Activated CD4-positive, alpha-beta memory T cell treated with anti-CD3 and anti-CD28 coated beads, Interleukin-2, amount 10 ng/mL, durations not matched to agents 7 days and 5 days (primary cell): ENCODE data around the gene PPP1R12C. TPM values are rescaled to one million over a fixed set of nuclear protein-coding genes. Genes with fewer than 3 reads are reported as not detected.

Experiments
- CTCF ChIA-PET: fragments of 350-600 bp; sonication (Branson Sonifier 250); formaldehyde crosslinking; loops from one replicate; lab custom pipeline; 2021; ENCODE audit warnings: antibody characterized with exemption, inconsistent platforms; lab: Charles Lee
- POLR2A ChIA-PET: fragments of 350-600 bp; sonication (Branson Sonifier 250); formaldehyde crosslinking; loops from one replicate; lab custom pipeline; 2021; ENCODE audit warnings: antibody characterized with exemption; lab: Charles Lee
- DNase-seq: peaks from one replicate; pipeline ENCODE4 v3.0.0-alpha.2; 2020
- H3K27ac Mint-ChIP-seq: one replicate; pipeline ENCODE4 v1.8.0; 2021; ENCODE audit warnings: mild to moderate bottlenecking, mixed read lengths
- H3K27me3 Mint-ChIP-seq: one replicate; pipeline ENCODE4 v1.8.0; 2021; ENCODE audit warnings: mixed read lengths
- H3K36me3 Mint-ChIP-seq: one replicate; pipeline ENCODE4 v1.8.0; 2021; ENCODE audit warnings: low read depth, mixed read lengths
- H3K4me1 Mint-ChIP-seq: one replicate; pipeline ENCODE4 v1.8.0; 2021; ENCODE audit warnings: mixed read lengths
- H3K4me3 Mint-ChIP-seq: one replicate; pipeline ENCODE4 v1.8.0; 2021; ENCODE audit warnings: mild to moderate bottlenecking, mixed read lengths
- H3K9me3 Mint-ChIP-seq: one replicate; pipeline ENCODE4 v1.8.0; 2021; ENCODE audit warnings: mixed read lengths
- total RNA-seq, 2 experiments: library from RNA; stranded (reverse); gene quantifications; one replicate each; pipeline ENCODE4 v1.2.3, GENCODE V29; 2021

Gene PPP1R12C
- 100 to 1,000 TPM; 132 to 134 TPM for total RNA-seq

DNA sequence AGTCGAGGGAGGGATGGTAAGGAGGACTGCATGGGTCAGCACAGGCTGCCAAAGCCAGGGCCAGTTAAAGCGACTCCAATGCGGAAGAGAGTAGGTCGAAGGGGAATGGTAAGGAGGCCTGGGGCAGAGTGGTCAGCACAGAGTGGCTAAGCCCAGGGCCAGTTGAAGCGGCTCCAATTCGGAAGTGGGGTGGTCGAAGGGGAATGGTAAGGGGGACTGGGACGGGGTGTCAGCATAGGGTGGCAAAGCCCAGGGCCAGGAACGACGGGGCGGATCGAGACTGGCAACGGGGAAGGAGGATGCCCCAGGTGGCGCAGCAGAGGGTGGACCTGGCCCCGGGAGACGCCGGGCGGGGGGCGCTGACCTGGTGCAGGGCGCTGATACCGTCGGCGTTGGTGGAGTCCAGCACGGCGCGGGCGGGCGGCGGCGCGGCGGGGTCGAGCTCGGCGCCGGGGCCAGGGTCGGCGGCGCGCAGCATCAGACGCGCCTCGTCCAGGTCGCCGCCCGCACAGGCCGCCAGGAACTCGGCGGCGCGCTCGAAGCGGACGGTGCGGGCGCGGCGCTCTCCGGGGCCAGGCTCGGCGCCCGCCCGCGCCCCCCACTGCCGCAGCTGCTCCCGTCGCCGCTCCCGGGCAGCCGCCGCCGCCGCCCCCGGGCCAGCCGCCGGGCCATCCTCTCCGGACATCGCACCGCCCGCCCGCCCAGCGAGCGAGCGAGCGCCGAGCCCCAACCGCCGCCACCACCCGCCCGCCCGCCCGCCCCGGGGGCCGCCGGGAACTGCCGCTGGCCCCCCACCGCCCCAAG is at the start of gene PPP1R12C:
TSS of gene PPP1R12C (minus strand) at position 779 of the 804 bp plus-strand sequence. CDS start at position 685, 94 bp downstream.
- H3K9me3 Mint-ChIP-seq, result no peaks in the 10 kb centered on the region
- DNase-seq, result no peak
- ChIA-PET POLR2A (interaction anchor here (0.5 to 3.1 kb wide), 19 partner anchors 9 to 489 kb away, joined by 3 to 15 read pairs (median 4); partner anchors contain the start of genes HSPBP1, RDH13, SSC5D and TMEM238), CTCF (interaction anchor here (0.5 to 2.0 kb wide), 8 partner anchors 11 to 537 kb away, joined by 3 to 5 read pairs (median 3); partner anchors contain the start of gene KMT5C)
- H3K4me1 Mint-ChIP-seq, result peaks cover 46% of the 10 kb centered on the region
- H3K36me3 Mint-ChIP-seq, result peaks cover 11% of the 10 kb centered on the region
- peak within 1 kb of the TSS; percentile 91 for H3K27ac Mint-ChIP-seq
- H3K27me3 Mint-ChIP-seq, result peaks cover 6% of the 10 kb centered on the region
- peak within 1 kb of the TSS; percentile 93 for H3K4me3 Mint-ChIP-seq

- H3K27ac Mint-ChIP-seq, result peak within 1 kb of the TSS; percentile 31
- H3K4me3 Mint-ChIP-seq, result peak within 1 kb of the TSS; percentile 60
These were observed 49.3 kb upstream of the PPP1R12C start, which contains the start of gene DNAAF3 for GRCh38 chr19:55166530-55167268. DNAAF3 (minus strand) TSS chr19:55166613; CDS start chr19:55166413, 200 bp downstream.

DNA sequence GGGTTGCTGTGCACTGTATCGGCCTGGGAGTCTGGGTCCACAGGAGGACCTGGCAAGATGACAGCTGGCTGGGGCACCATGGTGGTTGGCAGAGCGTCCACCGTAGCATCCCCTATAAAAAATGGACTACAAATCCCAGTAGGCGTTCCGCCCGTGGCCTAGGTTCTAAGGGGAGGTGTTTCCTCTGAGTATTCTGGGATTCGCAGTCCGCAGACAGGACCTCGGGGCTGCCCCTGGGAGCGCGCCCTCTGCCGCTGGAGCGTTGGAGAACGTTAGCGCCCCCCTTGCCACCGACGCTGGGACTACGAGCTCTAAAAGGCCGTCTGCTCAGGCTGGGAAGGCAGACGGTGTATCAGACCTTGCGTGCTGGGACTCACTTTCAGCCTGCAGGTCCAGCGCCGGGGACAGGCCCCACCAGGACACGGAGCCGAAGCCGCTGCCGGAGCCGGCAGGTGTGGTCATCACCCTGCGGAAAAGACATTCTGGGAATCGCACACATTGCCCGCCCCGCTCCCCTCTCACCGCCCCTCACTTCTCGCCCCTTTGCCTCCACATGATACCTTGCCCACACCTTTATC is 48.6 kb upstream of the PPP1R12C start:
- Mint-ChIP-seq H3K27ac (no peak overlapping the region), H3K4me1 (peaks cover 11% of the 10 kb centered on the region), H3K4me3 (peak overlapping the region; percentile 60), H3K9me3 (no peaks in the 10 kb centered on the region), H3K27me3 (peaks cover 47% of the 10 kb centered on the region), H3K36me3 (no peaks in the 10 kb centered on the region)
- ChIA-PET POLR2A (no interaction called here), CTCF (interaction anchor here (0.7 to 2.2 kb wide), 4 partner anchors 25 to 1087 kb away, joined by 3 to 7 read pairs (median 4); no protein-coding TSS in a partner anchor)
- DNase-seq, result peak; percentile 32

More at GRCh38 chr19:55166530-55167268, 49.3 kb upstream of the PPP1R12C start, which contains the start of gene DNAAF3:
- peaks cover 11% of the 10 kb centered on the region for H3K4me1 Mint-ChIP-seq
- H3K36me3 Mint-ChIP-seq, result no peaks in the 10 kb centered on the region
- DNase-seq, result peak; percentile 77
- POLR2A ChIA-PET, result interaction anchor here (0.9 kb wide), 1 partner anchor 89 kb away, joined by 3 read pairs; no protein-coding TSS in a partner anchor
- H3K9me3 Mint-ChIP-seq, result no peaks in the 10 kb centered on the region
- H3K27me3 Mint-ChIP-seq, result peaks cover 52% of the 10 kb centered on the region
- CTCF ChIA-PET, result interaction anchor here (1.0 to 2.2 kb wide), 3 partner anchors 26 to 338 kb away, joined by 4 to 7 read pairs (median 4); no protein-coding TSS in a partner anchor

- Mint-ChIP-seq H3K9me3 (no peaks in the 10 kb centered on the region), H3K27me3 (peaks cover 40% of the 10 kb centered on the region), H3K36me3 (no peaks in the 10 kb centered on the region), H3K4me3 (no peak overlapping the region), H3K27ac (no peak overlapping the region), H3K4me1 (peaks cover 7% of the 10 kb centered on the region)
- POLR2A ChIA-PET, result interaction anchor here (1.4 kb wide), 1 partner anchor 281 kb away, joined by 3 read pairs; no protein-coding TSS in a partner anchor
- DNase-seq, result no peak
- CTCF ChIA-PET, result interaction anchor here (0.7 to 2.1 kb wide), 3 partner anchors 280 to 493 kb away, joined by 4 to 12 read pairs (median 4); no protein-coding TSS in a partner anchor
These were observed 44.3 kb upstream of the PPP1R12C start for GRCh38 chr19:55161571-55162322.

DNA sequence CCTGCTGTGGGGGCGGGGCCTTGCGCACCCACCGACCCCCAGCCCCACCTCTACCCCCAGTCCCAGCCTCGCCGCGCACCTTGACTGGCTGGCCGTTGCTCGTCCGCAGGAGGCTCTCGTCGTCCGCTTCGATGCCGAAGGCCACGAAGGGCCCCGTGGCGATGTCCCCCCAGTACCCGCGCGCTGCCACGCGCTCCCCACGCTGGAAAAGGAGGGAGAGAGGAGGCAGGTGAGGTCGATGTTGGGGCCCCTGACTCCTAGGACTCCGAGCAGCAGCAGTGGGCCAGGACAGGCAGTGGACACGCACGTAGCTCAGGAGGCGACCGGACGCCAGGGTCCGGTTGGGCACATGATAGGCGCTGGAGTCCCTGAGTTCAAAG is 43.5 kb upstream of the PPP1R12C start:
- ChIA-PET POLR2A (interaction anchor here (1.0 to 1.4 kb wide), 2 partner anchors 11 to 280 kb away, joined by 3 read pairs; no protein-coding TSS in a partner anchor), CTCF (interaction anchor here (0.6 to 2.5 kb wide), 16 partner anchors 8 to 487 kb away, joined by 3 to 12 read pairs (median 4); partner anchors contain the start of genes PPP1R12C and SYT5)
- Mint-ChIP-seq H3K27me3 (peaks cover 36% of the 10 kb centered on the region), H3K4me1 (peaks cover 3% of the 10 kb centered on the region), H3K36me3 (no peaks in the 10 kb centered on the region), H3K27ac (no peak overlapping the region), H3K9me3 (no peaks in the 10 kb centered on the region), H3K4me3 (no peak overlapping the region)
- DNase-seq, result no peak

GRCh38 chr19:55160128-55160985 is 42.9 kb upstream of the PPP1R12C start:
- H3K27ac Mint-ChIP-seq, result no peak overlapping the region
- no peak overlapping the region for H3K4me3 Mint-ChIP-seq
- POLR2A ChIA-PET, result interaction anchor here (0.8 to 1.4 kb wide), 3 partner anchors 11 to 279 kb away, joined by 3 read pairs; partner anchors contain the start of gene PPP6R1
- peak; percentile 91 for DNase-seq
- H3K9me3 Mint-ChIP-seq, result no peaks in the 10 kb centered on the region
- peaks cover 3% of the 10 kb centered on the region for H3K4me1 Mint-ChIP-seq
- CTCF ChIA-PET, result interaction anchor here (0.6 to 2.5 kb wide), 19 partner anchors 9 to 486 kb away, joined by 3 to 12 read pairs (median 4); partner anchors contain the start of genes PPP1R12C and SYT5
- no peaks in the 10 kb centered on the region for H3K36me3 Mint-ChIP-seq
- peaks cover 30% of the 10 kb centered on the region for H3K27me3 Mint-ChIP-seq

GRCh38 chr19:55158848-55159749 is 41.7 kb upstream of the PPP1R12C start:
- no peak for DNase-seq
- ChIA-PET POLR2A (no interaction called here), CTCF (interaction anchor here (0.9 to 2.5 kb wide), 11 partner anchors 8 to 278 kb away, joined by 3 to 12 read pairs (median 7); partner anchors contain the start of gene RDH13)
- Mint-ChIP-seq H3K4me1 (peaks cover 9% of the 10 kb centered on the region), H3K9me3 (peaks cover 4% of the 10 kb centered on the region), H3K27me3 (peaks cover 26% of the 10 kb centered on the region), H3K36me3 (no peaks in the 10 kb centered on the region), H3K4me3 (no peak overlapping the region), H3K27ac (no peak overlapping the region)

DNA sequence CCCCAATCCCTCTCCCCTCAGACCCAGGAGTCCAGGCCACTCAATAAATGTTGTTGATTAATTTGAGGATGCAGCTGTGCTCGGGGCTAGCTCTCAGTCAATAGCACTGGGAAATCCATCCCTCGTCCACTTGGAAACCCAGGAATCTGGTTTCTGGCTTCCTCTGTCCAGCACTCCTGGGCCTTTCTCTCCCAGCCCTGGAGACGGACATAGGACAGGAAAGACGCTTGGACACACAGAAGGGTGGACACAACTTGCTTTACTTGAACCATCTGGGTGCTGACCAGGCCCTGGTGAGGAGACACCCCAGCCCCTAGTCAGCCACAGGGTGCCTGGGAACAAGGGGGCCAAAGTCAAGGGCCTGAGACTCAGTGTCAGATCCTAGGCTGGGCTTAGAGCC is 41.0 kb upstream of the PPP1R12C start:
- POLR2A ChIA-PET, result no interaction called here

GRCh38 chr19:55157064-55157908 is 39.8 kb upstream of the PPP1R12C start, which contains the start of gene TNNI3:
TNNI3 (minus strand) TSS chr19:55157732; CDS start chr19:55157589, 143 bp downstream.
- ChIA-PET POLR2A (no interaction called here), CTCF (no interaction called here)
- H3K27ac Mint-ChIP-seq, result no peak within 1 kb of the TSS
- no peaks in the 10 kb centered on the region for H3K36me3 Mint-ChIP-seq
- peaks cover 6% of the 10 kb centered on the region for H3K9me3 Mint-ChIP-seq
- peaks cover 22% of the 10 kb centered on the region for H3K27me3 Mint-ChIP-seq
- H3K4me1 Mint-ChIP-seq, result peaks cover 16% of the 10 kb centered on the region
- H3K4me3 Mint-ChIP-seq, result no peak within 1 kb of the TSS
- no peak for DNase-seq

More for the DNA sequence above, 41.0 kb upstream of the PPP1R12C start:
- DNase-seq, result no peak
- H3K4me1 Mint-ChIP-seq, result peaks cover 14% of the 10 kb centered on the region
- H3K27ac Mint-ChIP-seq, result no peak overlapping the region
- CTCF ChIA-PET, result no interaction called here
- H3K36me3 Mint-ChIP-seq, result no peaks in the 10 kb centered on the region
- H3K9me3 Mint-ChIP-seq, result peaks cover 4% of the 10 kb centered on the region
- H3K27me3 Mint-ChIP-seq, result peaks cover 22% of the 10 kb centered on the region
- no peak overlapping the region for H3K4me3 Mint-ChIP-seq
